ENCODE data around the gene BCL2L1.

The BCL2L1 gene

GRCh38 chr20:31723319-31724078 lies 831 bp upstream of the BCL2L1 start:
- DNase-seq (ENCODE audit: low read depth in 2 of 2), result peak; percentile 99

- DNase-seq (ENCODE audit: low read depth in 2 of 2), result no peak
Observed at GRCh38 chr20:31723069-31723318, 326 bp upstream of the BCL2L1 start.

GRCh38 chr20:31721408-31722256 lies 1.0 kb downstream of the BCL2L1 start:
- no peak for DNase-seq (ENCODE audit: low read depth in 2 of 2)

- DNase-seq (ENCODE audit: low read depth in 2 of 2), result no peak
Observed at GRCh38 chr20:31720486-31721407, 1.9 kb downstream of the BCL2L1 start.

- no peak for DNase-seq (ENCODE audit: low read depth in 2 of 2)
Observed at GRCh38 chr20:31719644-31720485, 2.8 kb downstream of the BCL2L1 start.

GRCh38 chr20:31718952-31719643 lies 3.6 kb downstream of the BCL2L1 start:
- DNase-seq (ENCODE audit: low read depth in 2 of 2), result no peak

- no peak for DNase-seq (ENCODE audit: low read depth in 2 of 2)
Observed at GRCh38 chr20:31717478-31718201, 5.0 kb downstream of the BCL2L1 start.

- DNase-seq (ENCODE audit: low read depth in 2 of 2), result no peak
Observed at GRCh38 chr20:31716818-31717477, 5.7 kb downstream of the BCL2L1 start.

- DNase-seq (ENCODE audit: low read depth in 2 of 2), result no peak
Observed at GRCh38 chr20:31716351-31716750, 6.3 kb downstream of the BCL2L1 start.

- no peak for DNase-seq (ENCODE audit: low read depth in 2 of 2)
Observed at GRCh38 chr20:31715766-31716165, 6.9 kb downstream of the BCL2L1 start.

GRCh38 chr20:31713312-31714273 lies 9.1 kb downstream of the BCL2L1 start:
- DNase-seq (ENCODE audit: low read depth in 2 of 2), result no peak

GRCh38 chr20:31712564-31713311 lies 9.9 kb downstream of the BCL2L1 start:
- no peak for DNase-seq (ENCODE audit: low read depth in 2 of 2)

GRCh38 chr20:31712112-31712553 lies 10.5 kb downstream of the BCL2L1 start:
- no peak for DNase-seq (ENCODE audit: low read depth in 2 of 2)

GRCh38 chr20:31711179-31712111 lies 11.2 kb downstream of the BCL2L1 start:
- DNase-seq (ENCODE audit: low read depth in 2 of 2), result no peak

GRCh38 chr20:31710423-31711108 lies 12.1 kb downstream of the BCL2L1 start:
- no peak for DNase-seq (ENCODE audit: low read depth in 2 of 2)

GRCh38 chr20:31709939-31710338 lies 12.7 kb downstream of the BCL2L1 start:
- DNase-seq (ENCODE audit: low read depth in 2 of 2), result no peak
